HepG2 (cell line): ENCODE data around the gene SLC22A15. TPM values are rescaled to one million over a fixed set of nuclear protein-coding genes. Genes with fewer than 3 reads are reported as not detected.

ENCODE experiments used
- ATAC-seq: fragments of 200-7000 bp; cut with Tn5 transposase; 3 replicates; pipeline ENCODE4 v1.9.1; 2020; ENCODE audit warnings: mild to moderate bottlenecking, moderate library complexity
- BruUV-seq: library from RNA; stranded (reverse); fragments of 400-500 nt; replicated peaks from 2 replicates; lab custom pipeline; 2021; lab: Mats Ljungman, UMichigan
- CTCF ChIA-PET: fragments of 300-600 bp; formaldehyde crosslinking; extraction: SDS; loops from one replicate; lab custom pipeline; 2021; ENCODE audit warnings: low total read pairs, inconsistent platforms, low intra/inter-chr PET ratio; lab: Yijun Ruan, JAX
- POLR2A ChIA-PET: fragments of 350-600 bp; sonication (Branson Sonifier 250); formaldehyde crosslinking; loops from one replicate; lab custom pipeline; 2020; ENCODE audit warnings: antibody characterized with exemption, inconsistent platforms; lab: Yijun Ruan, JAX
- DNase-seq: peaks from one replicate; pipeline ENCODE4 v3.0.0-alpha.2; 2015; ENCODE audit warnings: low spot score
- FAIRE-seq: peaks from 3 replicates; lab custom pipeline; 2011; peaks lifted over from hg19 to GRCh38; lab: Jason Lieb, UNC
- H2AFZ ChIP-seq: one replicate; pipeline ENCODE4 v1.6.1; 2011; ENCODE audit warnings: low read length, inconsistent platforms
- H3K27ac ChIP-seq: fragments of 300-600 bp; 3 replicates; pipeline ENCODE4 v1.8.0; 2011; ENCODE audit warnings: mixed run types, mild to moderate bottlenecking, mixed read lengths, low read length, inconsistent platforms; ENCODE audit not compliant: insufficient read depth; ENCODE audit errors: extremely low read length
- H3K27me3 ChIP-seq, 2 experiments: fragments of 200-600 bp in 1 of 2; 2 replicates in 1 of 2; 3 replicates in 1 of 2; pipeline versions ENCODE4 v1.6.0 to v1.8.0; 2011; ENCODE audit warnings: low read length in 2 of 2, mild to moderate bottlenecking in 2 of 2, moderate library complexity in 2 of 2, inconsistent platforms in 1 of 2; ENCODE audit not compliant: insufficient read depth in 2 of 2, control insufficient read depth in 1 of 2
- H3K36me3 ChIP-seq, 2 experiments: fragments of 200-600 bp in 1 of 2; replicated peaks in 1 of 2; 2 replicates in 1 of 2; 3 replicates in 1 of 2; pipeline versions ENCODE4 v1.5.1 to v1.8.0; 2011; ENCODE audit warnings: low read length in 2 of 2, inconsistent platforms in 1 of 2; ENCODE audit not compliant: insufficient read depth in 2 of 2, control insufficient read depth in 1 of 2
- H3K4me1 ChIP-seq: 2 replicates; pipeline ENCODE4 v1.5.1; 2012; ENCODE audit warnings: low read length, inconsistent platforms; ENCODE audit not compliant: insufficient read depth
- H3K4me2 ChIP-seq: 2 replicates; pipeline ENCODE4 v1.6.0; 2011; ENCODE audit warnings: low read depth, low read length, inconsistent platforms
- H3K4me3 ChIP-seq, 3 experiments: fragments of 200-600 bp in 1 of 3; sonication (generic), shearing (Covaris generic) in 1 of 3; replicated peaks in 1 of 3; 2 replicates each; pipeline ENCODE4 v1.5.1; 2011 to 2016; ENCODE audit warnings: low read length in 3 of 3, inconsistent platforms in 2 of 3, low read depth in 2 of 3, mild to moderate bottlenecking in 2 of 3, control low read depth in 1 of 3, mixed read lengths in 1 of 3; ENCODE audit not compliant: insufficient read depth in 1 of 3
- H3K79me2 ChIP-seq: one replicate; pipeline ENCODE4 v1.6.1; 2011; ENCODE audit warnings: low read length, inconsistent platforms; ENCODE audit not compliant: insufficient read depth
- H3K9ac ChIP-seq: 2 replicates; pipeline ENCODE4 v1.6.0; 2011; ENCODE audit warnings: mild to moderate bottlenecking, low read depth, low read length, inconsistent platforms; ENCODE audit not compliant: insufficient read depth
- H3K9me3 ChIP-seq: 2 replicates; pipeline ENCODE4 v1.5.1; 2012; ENCODE audit warnings: mild to moderate bottlenecking, low read length
- H4K20me1 ChIP-seq: 2 replicates; pipeline ENCODE4 v1.6.0; 2011; ENCODE audit warnings: inconsistent platforms, mild to moderate bottlenecking, low read length, moderate library complexity; ENCODE audit not compliant: insufficient read depth
- HNF4A ChIP-seq: sonication (generic); formaldehyde crosslinking; IDR thresholded peaks from 2 replicates; pipeline ENCODE4 v1.4.0; 2020; ENCODE audit warnings: missing genetic modification reagents
- NFKB2 ChIP-seq: sonication (generic); formaldehyde crosslinking; IDR thresholded peaks from 2 replicates; pipeline ENCODE4 v1.4.0; 2020; ENCODE audit warnings: missing genetic modification reagents, borderline replicate concordance
- RBAK ChIP-seq: sonication (generic); formaldehyde crosslinking; IDR thresholded peaks from 2 replicates; pipeline ENCODE4 v1.5.1; 2020; ENCODE audit warnings: mild to moderate bottlenecking, missing genetic modification reagents
- SNAPC5 ChIP-seq: sonication (generic); formaldehyde crosslinking; IDR thresholded peaks from 2 replicates; pipeline ENCODE4 v1.8.1; 2023; ENCODE audit warnings: mild to moderate bottlenecking, missing genetic modification reagents, borderline replicate concordance
- TFAP4 ChIP-seq: sonication (generic); IDR thresholded peaks from 2 replicates; pipeline ENCODE4 v1.6.1; 2016; ENCODE audit warnings: low read depth, borderline replicate concordance
- ZBTB10 ChIP-seq: sonication (generic); formaldehyde crosslinking; IDR thresholded peaks from 2 replicates; pipeline ENCODE4 v1.4.0; 2020; ENCODE audit warnings: missing genetic modification reagents, borderline replicate concordance
- ZNF552 ChIP-seq: sonication (generic); formaldehyde crosslinking; IDR thresholded peaks from 2 replicates; pipeline ENCODE4 v1.9.0; 2022; ENCODE audit warnings: missing genetic modification reagents, mild to moderate bottlenecking, borderline replicate concordance
- WGBS: methylation state at CpG from one replicate; pipeline ENCODE4 v1.1.6; 2017; ENCODE audit warnings: low lambda C conversion rate; 5-methylcytosine and 5-hydroxymethylcytosine counted together
- in situ Hi-C: cut with HindIII; loops from 2 replicates; pipeline ENCODE4 v1.10.0; 2017; ENCODE audit warnings: low pct_unique_long_range_greater_than_20kb; ENCODE audit not compliant: extremely low pct_ligation_motif_present
- intact Hi-C: fragments of 100-400 bp; cut with micrococcal nuclease; formaldehyde crosslinking; loops from one replicate; pipeline ENCODE4 v1.10.0; 2022; ENCODE audit not compliant: unreplicated experiment
- polyA plus RNA-seq, 8 experiments: library from polyadenylated mRNA; depleted of rRNA in 3 of 8; stranded (reverse) in 7 of 8; unstranded in 1 of 8; fragments of >200 nt; fragmentation: Illumina TruSeq in 4 of 8; extraction: Trizol in 4 of 8; gene quantifications; 2 replicates each; pipeline versions ENCODE4 v1.2.1 to v1.2.3, GENCODE V29; 2011 to 2016; ENCODE audit warnings: low read depth in 4 of 8, missing spikeins in 1 of 8, mixed read lengths in 1 of 8; ENCODE audit not compliant: insufficient read depth in 1 of 8
- total RNA-seq, 5 experiments: library from RNA; depleted of rRNA; stranded (reverse); fragments of >200 nt; fragmentation: Illumina TruSeq; extraction: Trizol; gene quantifications; 2 replicates each; pipeline ENCODE4 v1.2.3, GENCODE V29; 2016; ENCODE audit warnings: low read depth in 1 of 5
- TF ChIP-seq, protein P1 (sequence below): sonication (generic); formaldehyde crosslinking; IDR thresholded peaks from 2 replicates; pipeline ENCODE4 v1.8.1; 2023; ENCODE audit warnings: mild to moderate bottlenecking, missing genetic modification reagents

Gene SLC22A15
- total and polyA plus RNA-seq, 2 of the 13 experiments (the other 11 are each of a cell fraction or from before 2014, with no cell fraction given), result 0.24 to 1.7 TPM

- H3K36me3 ChIP-seq, result no peaks in the 10 kb centered on the region
- no peak overlapping the region for H3K4me3 ChIP-seq
- DNase-seq, result no peak
- TF ChIP-seq HNF4A (no peak), TFAP4 (no peak), NFKB2 (no peak), ZNF552 (CRISPR knock-in tag) (no peak), RBAK (CRISPR knock-in tag) (no peak), SNAPC5 (CRISPR knock-in tag) (no peak), ZBTB10 (CRISPR knock-in tag) (no peak)
- TF ChIP-seq, protein P1, sequence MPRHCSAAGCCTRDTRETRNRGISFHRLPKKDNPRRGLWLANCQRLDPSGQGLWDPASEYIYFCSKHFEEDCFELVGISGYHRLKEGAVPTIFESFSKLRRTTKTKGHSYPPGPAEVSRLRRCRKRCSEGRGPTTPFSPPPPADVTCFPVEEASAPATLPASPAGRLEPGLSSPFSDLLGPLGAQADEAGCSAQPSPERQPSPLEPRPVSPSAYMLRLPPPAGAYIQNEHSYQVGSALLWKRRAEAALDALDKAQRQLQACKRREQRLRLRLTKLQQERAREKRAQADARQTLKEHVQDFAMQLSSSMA, result no peak
- intact Hi-C loops, result no loop called here
- ChIA-PET CTCF (no interaction called here), POLR2A (no interaction called here)
- H2AFZ ChIP-seq, result no peak overlapping the region
- no peak overlapping the region for H3K27ac ChIP-seq
- no peak overlapping the region for H3K4me2 ChIP-seq
- in situ Hi-C loops, result no loop called here
- H4K20me1 ChIP-seq, result no peaks in the 10 kb centered on the region
- no peaks in the 10 kb centered on the region for H3K4me1 ChIP-seq
- ATAC-seq, result no peak
- WGBS, result 73% methylated on average over 2 of the region's 2 CpGs
- H3K9ac ChIP-seq, result no peak overlapping the region
- no peaks in the 10 kb centered on the region for H3K9me3 ChIP-seq
- BruUV-seq, result no TSS peak
- FAIRE-seq, result no peak
- H3K27me3 ChIP-seq, result no peaks in the 10 kb centered on the region
- H3K79me2 ChIP-seq, result no peaks in the 10 kb centered on the region
These were observed 88.3 kb downstream of the SLC22A15 start for GRCh38 chr1:116064616-116065015.
